Large intestine (tissue), 3 donors: ENCODE data around the gene HEPACAM. TPM values are rescaled to one million over a fixed set of nuclear protein-coding genes. Genes with fewer than 3 reads are reported as not detected.
A peak's percentile ranks its signal among the peaks of the same experiment; 100 is the strongest.

Source experiments
- DNase-seq, 2 donors: peaks; one replicate each; pipeline versions ENCODE4 v3.0.0 to v3.0.0-alpha.2; 2013
- H3K27ac ChIP-seq: one replicate; pipeline ENCODE4 v1.5.1; 2013; ENCODE audit warnings: low read length
- H3K27me3 ChIP-seq: 2 replicates; pipeline ENCODE4 v1.6.1; 2013; ENCODE audit warnings: low read length; ENCODE audit not compliant: control insufficient read depth, insufficient read depth
- H3K36me3 ChIP-seq: 2 replicates; pipeline ENCODE4 v1.6.1; 2013; ENCODE audit warnings: low read length; ENCODE audit not compliant: control insufficient read depth, insufficient read depth
- H3K4me1 ChIP-seq: one replicate; pipeline ENCODE4 v1.6.1; 2013; ENCODE audit warnings: low read length; ENCODE audit not compliant: control insufficient read depth, insufficient read depth
- H3K4me3 ChIP-seq: one replicate; pipeline ENCODE4 v1.5.1; 2013; ENCODE audit warnings: low read length
- H3K9me3 ChIP-seq: one replicate; pipeline ENCODE4 v1.6.1; 2013; ENCODE audit warnings: mild to moderate bottlenecking, low read depth, low read length, moderate library complexity; ENCODE audit not compliant: control insufficient read depth
- WGBS: methylation state at CpG from one replicate; pipeline ENCODE4 v1.1.5; 2013; ENCODE audit warnings: low lambda C conversion rate; ENCODE audit not compliant: insufficient coverage; 5-methylcytosine and 5-hydroxymethylcytosine counted together
- polyA plus RNA-seq: library from polyadenylated mRNA; unstranded; fragments of 120-200 nt; gene quantifications from one replicate; pipeline ENCODE4 v1.2.1, GENCODE V29; 2013

The HEPACAM gene
- polyA plus RNA-seq, 1 donor: 0.04 TPM

- Histone ChIP-seq H3K4me1 (no peaks in the 10 kb centered on the region), H3K9me3 (no peaks in the 10 kb centered on the region), H3K36me3 (no peaks in the 10 kb centered on the region), H3K27me3 (no peaks in the 10 kb centered on the region), H3K27ac (no peak overlapping the region), H3K4me3 (no peak overlapping the region)
- WGBS: 33% methylated on average over 3 of the region's 5 CpGs
- DNase-seq: peak; percentile 56 to 73
Measured at GRCh38 chr11:124961972-124962609, 26.2 kb upstream of the HEPACAM start.

- Histone ChIP-seq H3K4me3 (no peak overlapping the region), H3K4me1 (peaks cover 5% of the 10 kb centered on the region)
- no peak for DNase-seq
Measured at GRCh38 chr11:124955035-124955434, 19.2 kb upstream of the HEPACAM start.

GRCh38 chr11:124954590-124954955 is 18.7 kb upstream of the HEPACAM start:
- Histone ChIP-seq H3K36me3 (no peaks in the 10 kb centered on the region), H3K4me3 (peak overlapping the region; percentile 77), H3K27me3 (no peaks in the 10 kb centered on the region), H3K27ac (peak overlapping the region; percentile 52), H3K9me3 (no peaks in the 10 kb centered on the region), H3K4me1 (peaks cover 5% of the 10 kb centered on the region)
- WGBS: no CpG with 5 or more reads among the region's 6 CpGs
- DNase-seq: no peak

More at GRCh38 chr11:124955035-124955434, 19.2 kb upstream of the HEPACAM start:
- Histone ChIP-seq H3K27me3 (no peaks in the 10 kb centered on the region), H3K9me3 (no peaks in the 10 kb centered on the region), H3K27ac (no peak overlapping the region), H3K36me3 (no peaks in the 10 kb centered on the region)

- H3K27me3 ChIP-seq: no peaks in the 10 kb centered on the region
- peak within 1 kb of the TSS; percentile 78 for H3K27ac ChIP-seq
- peaks cover 5% of the 10 kb centered on the region for H3K4me1 ChIP-seq
- peak within 1 kb of the TSS; percentile 77 for H3K4me3 ChIP-seq
- no peaks in the 10 kb centered on the region for H3K9me3 ChIP-seq
- 2% methylated on average over 9 of the region's 54 CpGs for WGBS
- H3K36me3 ChIP-seq: no peaks in the 10 kb centered on the region
- peak; percentile 97 to 98 for DNase-seq
Measured at GRCh38 chr11:124953753-124954589, 18.1 kb upstream of the HEPACAM start, which contains the start of gene CCDC15. Gene CCDC15 (plus strand): TSS chr11:124954202. CDS start chr11:124954733, 531 bp downstream.

GRCh38 chr11:124951341-124951740 is 15.5 kb upstream of the HEPACAM start:
- H3K36me3 ChIP-seq: no peaks in the 10 kb centered on the region
- peaks cover 5% of the 10 kb centered on the region for H3K4me1 ChIP-seq
- no peak for DNase-seq
- no CpG with 5 or more reads among the region's 3 CpGs for WGBS
- no peak overlapping the region for H3K27ac ChIP-seq
- no peaks in the 10 kb centered on the region for H3K27me3 ChIP-seq
- H3K9me3 ChIP-seq: no peaks in the 10 kb centered on the region
- no peak overlapping the region for H3K4me3 ChIP-seq

- Histone ChIP-seq H3K4me3 (no peak overlapping the region), H3K36me3 (no peaks in the 10 kb centered on the region), H3K9me3 (no peaks in the 10 kb centered on the region), H3K27ac (no peak overlapping the region), H3K27me3 (no peaks in the 10 kb centered on the region), H3K4me1 (peaks cover 5% of the 10 kb centered on the region)
- no peak for DNase-seq
Measured at GRCh38 chr11:124950601-124951330, 14.9 kb upstream of the HEPACAM start.

- Histone ChIP-seq H3K27me3 (no peaks in the 10 kb centered on the region), H3K27ac (no peak overlapping the region), H3K36me3 (no peaks in the 10 kb centered on the region), H3K9me3 (no peaks in the 10 kb centered on the region), H3K4me1 (peaks cover 3% of the 10 kb centered on the region), H3K4me3 (no peak overlapping the region)
- DNase-seq: no peak
- no CpG with 5 or more reads among the region's 2 CpGs for WGBS
Measured at GRCh38 chr11:124946735-124947141, 10.9 kb upstream of the HEPACAM start.

GRCh38 chr11:124945826-124946225 is 10.0 kb upstream of the HEPACAM start:
- Histone ChIP-seq H3K4me1 (peaks cover 3% of the 10 kb centered on the region), H3K36me3 (no peaks in the 10 kb centered on the region), H3K4me3 (no peak overlapping the region), H3K9me3 (no peaks in the 10 kb centered on the region), H3K27me3 (no peaks in the 10 kb centered on the region), H3K27ac (no peak overlapping the region)
- WGBS: 80% methylated on average over 1 of the region's 6 CpGs
- no peak for DNase-seq

- Histone ChIP-seq H3K27me3 (no peaks in the 10 kb centered on the region), H3K36me3 (no peaks in the 10 kb centered on the region), H3K4me1 (peaks cover 3% of the 10 kb centered on the region), H3K27ac (no peak overlapping the region), H3K9me3 (no peaks in the 10 kb centered on the region), H3K4me3 (no peak overlapping the region)
- 76% methylated on average over 2 of the region's 3 CpGs for WGBS
- DNase-seq: peak in 1 of 2 donors; percentile 32
Measured at GRCh38 chr11:124944565-124944964, 8.7 kb upstream of the HEPACAM start.

GRCh38 chr11:124943741-124944140 is 7.9 kb upstream of the HEPACAM start:
- 71% methylated on average over 1 of the region's 1 CpG for WGBS
- DNase-seq: no peak
- Histone ChIP-seq H3K36me3 (no peaks in the 10 kb centered on the region), H3K4me1 (peaks cover 3% of the 10 kb centered on the region), H3K27ac (peak overlapping the region; percentile 21), H3K4me3 (no peak overlapping the region), H3K9me3 (no peaks in the 10 kb centered on the region), H3K27me3 (no peaks in the 10 kb centered on the region)
